Ascending aorta (tissue), 2 donors: ENCODE results near the gene PXMP4. TPM values are rescaled to one million over a fixed set of nuclear protein-coding genes. Genes with fewer than 3 reads are reported as not detected.

Source experiments
- DNase-seq, 2 donors: peaks; one replicate each; pipeline ENCODE4 v3.0.0-alpha.2; 2019; ENCODE audit warnings: low spot score in 2 of 2
- H3K27ac ChIP-seq, 2 donors: fragments of 200-600 bp; sonication (generic); one replicate each; pipeline ENCODE4 v1.5.1; 2016 to 2017; ENCODE audit warnings: mild to moderate bottlenecking in 1 of 2
- H3K27me3 ChIP-seq: fragments of 200-600 bp; sonication (generic); one replicate; pipeline ENCODE4 v1.5.1; 2017
- H3K36me3 ChIP-seq, 2 donors: fragments of 200-600 bp; sonication (generic); one replicate each; pipeline ENCODE4 v1.5.1; 2016
- H3K4me1 ChIP-seq, 2 donors: fragments of 200-600 bp; sonication (generic); one replicate each; pipeline ENCODE4 v1.5.1; 2016 to 2017; ENCODE audit warnings: mild to moderate bottlenecking in 1 of 2
- H3K4me3 ChIP-seq, 2 donors: fragments of 200-600 bp; sonication (generic); one replicate each; pipeline ENCODE4 v1.5.1; 2016 to 2017; ENCODE audit warnings: mild to moderate bottlenecking in 1 of 2
- H3K9me3 ChIP-seq, 2 donors: fragments of 200-600 bp; sonication (generic); one replicate each; pipeline ENCODE4 v1.5.1; 2016
- intact Hi-C: fragments of 100-400 bp; cut with DNase I; formaldehyde crosslinking; loops from one replicate; pipeline ENCODE4 v1.15.1; 2023
- total RNA-seq: library from RNA; depleted of rRNA; stranded (reverse); fragments of >200 nt; gene quantifications from one replicate; pipeline ENCODE4 v1.1.0, GENCODE V29; 2016
- TF ChIP-seq, protein P1 (sequence below), 3 experiments: fragments of 200-600 bp in 2 of 3; fragments of 450-650 bp in 1 of 3; sonication (generic) in 2 of 3; IDR thresholded peaks; one replicate each; pipeline ENCODE4 v1.5.1; 2016 to 2019; ENCODE audit warnings: antibody characterized with exemption in 3 of 3, mild to moderate bottlenecking in 1 of 3, moderate library complexity in 1 of 3

PXMP4 gene
- total RNA-seq, 1 donor from 2014 or later = 38.0 TPM

DNA sequence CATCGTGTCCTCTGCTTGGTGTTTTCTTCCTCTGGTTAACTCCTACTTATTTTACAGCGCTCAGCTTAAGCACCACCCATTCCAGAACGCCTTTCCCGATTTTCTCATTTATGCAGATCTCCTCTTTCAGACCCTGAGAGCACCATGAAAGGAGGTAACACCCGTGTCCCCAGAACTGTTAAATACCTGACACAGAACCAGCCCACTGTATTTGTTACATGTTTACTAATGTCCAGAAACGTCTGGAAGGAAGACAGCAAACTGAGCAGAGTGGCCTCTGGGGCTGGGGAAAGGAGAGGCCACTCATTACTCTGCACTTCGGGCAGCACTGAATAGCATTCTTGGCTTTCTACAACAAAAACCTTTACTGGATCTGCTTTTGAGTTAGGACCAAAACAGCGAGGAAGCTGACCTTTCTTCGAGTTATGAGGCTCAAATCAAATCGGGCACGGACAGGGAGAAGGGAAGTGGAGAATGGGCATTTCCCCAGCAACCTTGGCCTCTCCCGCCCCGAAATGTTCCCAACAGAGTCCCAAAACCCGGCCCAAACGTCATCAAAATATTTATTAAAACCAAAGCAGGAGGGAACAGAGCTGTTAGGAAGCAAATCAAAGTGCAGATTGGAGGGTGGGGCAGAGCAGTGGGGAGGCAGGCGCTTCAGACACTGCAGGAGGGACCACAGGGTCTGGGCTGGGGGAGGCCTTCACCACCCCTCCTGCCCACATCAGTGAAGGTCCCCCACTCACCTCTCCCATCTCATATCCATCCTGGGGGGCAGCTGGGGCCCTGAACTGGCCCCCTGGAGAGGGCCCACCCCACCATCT, 44.8 kb downstream of the PXMP4 start:
- DNase-seq = peak in 1 of 2 donors; percentile 87
- no peaks in the 10 kb centered on the region for H3K36me3 ChIP-seq
- H3K27me3 ChIP-seq = no peaks in the 10 kb centered on the region
- H3K27ac ChIP-seq = peak overlapping the region; percentile 96 to 97
- peak overlapping the region; percentile 67 to 84 for H3K4me3 ChIP-seq
- intact Hi-C loops = loop anchor here (2.0 kb wide), 1 partner anchor 57 kb away; no protein-coding TSS in a partner anchor
- peaks cover 15 to 51% of the 10 kb centered on the region in 2 donors for H3K4me1 ChIP-seq
- no peaks in the 10 kb centered on the region for H3K9me3 ChIP-seq
- TF ChIP-seq, protein P1, sequence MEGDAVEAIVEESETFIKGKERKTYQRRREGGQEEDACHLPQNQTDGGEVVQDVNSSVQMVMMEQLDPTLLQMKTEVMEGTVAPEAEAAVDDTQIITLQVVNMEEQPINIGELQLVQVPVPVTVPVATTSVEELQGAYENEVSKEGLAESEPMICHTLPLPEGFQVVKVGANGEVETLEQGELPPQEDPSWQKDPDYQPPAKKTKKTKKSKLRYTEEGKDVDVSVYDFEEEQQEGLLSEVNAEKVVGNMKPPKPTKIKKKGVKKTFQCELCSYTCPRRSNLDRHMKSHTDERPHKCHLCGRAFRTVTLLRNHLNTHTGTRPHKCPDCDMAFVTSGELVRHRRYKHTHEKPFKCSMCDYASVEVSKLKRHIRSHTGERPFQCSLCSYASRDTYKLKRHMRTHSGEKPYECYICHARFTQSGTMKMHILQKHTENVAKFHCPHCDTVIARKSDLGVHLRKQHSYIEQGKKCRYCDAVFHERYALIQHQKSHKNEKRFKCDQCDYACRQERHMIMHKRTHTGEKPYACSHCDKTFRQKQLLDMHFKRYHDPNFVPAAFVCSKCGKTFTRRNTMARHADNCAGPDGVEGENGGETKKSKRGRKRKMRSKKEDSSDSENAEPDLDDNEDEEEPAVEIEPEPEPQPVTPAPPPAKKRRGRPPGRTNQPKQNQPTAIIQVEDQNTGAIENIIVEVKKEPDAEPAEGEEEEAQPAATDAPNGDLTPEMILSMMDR (IDR thresholded peaks at IDR 0.05) = no peak

DNA sequence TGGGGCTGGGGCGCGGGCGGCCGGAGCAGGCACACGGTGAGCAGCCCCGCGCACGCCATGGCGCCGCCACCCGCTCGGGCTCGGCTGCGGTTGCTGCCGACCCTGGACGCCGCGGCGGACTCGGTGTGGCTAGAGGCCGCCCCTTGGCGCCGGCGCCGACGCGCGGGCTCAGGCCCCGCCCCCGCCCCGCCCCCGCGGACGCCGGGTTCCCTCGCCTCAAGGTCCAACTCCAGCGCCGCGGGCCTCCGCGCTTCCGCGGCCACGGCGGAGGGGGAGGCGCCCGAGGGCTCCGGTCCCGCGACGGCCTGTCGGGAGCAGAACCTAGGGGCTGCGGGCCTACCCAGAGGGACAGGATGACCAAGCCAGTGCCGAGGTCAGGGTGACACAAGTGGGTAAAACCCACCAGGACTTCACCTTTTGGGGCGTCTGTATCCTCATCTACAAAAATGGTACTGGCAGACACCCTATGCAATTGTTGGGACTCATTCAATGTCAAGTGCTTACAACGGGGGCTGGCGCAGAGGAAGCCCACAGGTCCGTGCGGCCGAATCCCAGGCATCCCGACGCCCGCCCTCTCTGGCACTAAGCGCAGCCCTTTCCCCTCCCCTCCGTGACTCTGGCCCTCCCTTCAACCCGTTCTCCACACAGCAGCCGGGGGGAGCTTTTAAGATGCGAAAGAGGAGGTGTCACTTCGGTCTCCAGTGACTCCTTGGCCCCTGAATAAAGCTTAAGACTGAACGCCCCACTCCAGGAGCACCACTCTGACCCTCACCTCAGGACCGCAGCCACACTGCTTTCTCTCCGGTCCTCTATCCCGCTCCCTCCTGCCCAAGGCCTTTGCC, 45.6 kb downstream of the PXMP4 start, which contains the start of gene NECAB3:
NECAB3 (minus strand) TSS at position 135 of the 842 bp plus-strand sequence; CDS start at position 59, 76 bp downstream.
- Histone ChIP-seq H3K4me1 (peaks cover 9 to 49% of the 10 kb centered on the region in 2 donors), H3K9me3 (no peaks in the 10 kb centered on the region), H3K27ac (peak within 1 kb of the TSS; percentile 96 to 97), H3K4me3 (peak within 1 kb of the TSS; percentile 67 to 84), H3K27me3 (no peaks in the 10 kb centered on the region), H3K36me3 (no peaks in the 10 kb centered on the region)
- intact Hi-C loops = loop anchor here (2.0 to 5.0 kb wide), 2 partner anchors 58 to 438 kb away; partner anchors contain the start of gene EIF2S2
- DNase-seq = peak in 1 of 2 donors; percentile 92
- TF ChIP-seq, protein P1 (IDR thresholded peaks at IDR 0.05) = no peak

DNA sequence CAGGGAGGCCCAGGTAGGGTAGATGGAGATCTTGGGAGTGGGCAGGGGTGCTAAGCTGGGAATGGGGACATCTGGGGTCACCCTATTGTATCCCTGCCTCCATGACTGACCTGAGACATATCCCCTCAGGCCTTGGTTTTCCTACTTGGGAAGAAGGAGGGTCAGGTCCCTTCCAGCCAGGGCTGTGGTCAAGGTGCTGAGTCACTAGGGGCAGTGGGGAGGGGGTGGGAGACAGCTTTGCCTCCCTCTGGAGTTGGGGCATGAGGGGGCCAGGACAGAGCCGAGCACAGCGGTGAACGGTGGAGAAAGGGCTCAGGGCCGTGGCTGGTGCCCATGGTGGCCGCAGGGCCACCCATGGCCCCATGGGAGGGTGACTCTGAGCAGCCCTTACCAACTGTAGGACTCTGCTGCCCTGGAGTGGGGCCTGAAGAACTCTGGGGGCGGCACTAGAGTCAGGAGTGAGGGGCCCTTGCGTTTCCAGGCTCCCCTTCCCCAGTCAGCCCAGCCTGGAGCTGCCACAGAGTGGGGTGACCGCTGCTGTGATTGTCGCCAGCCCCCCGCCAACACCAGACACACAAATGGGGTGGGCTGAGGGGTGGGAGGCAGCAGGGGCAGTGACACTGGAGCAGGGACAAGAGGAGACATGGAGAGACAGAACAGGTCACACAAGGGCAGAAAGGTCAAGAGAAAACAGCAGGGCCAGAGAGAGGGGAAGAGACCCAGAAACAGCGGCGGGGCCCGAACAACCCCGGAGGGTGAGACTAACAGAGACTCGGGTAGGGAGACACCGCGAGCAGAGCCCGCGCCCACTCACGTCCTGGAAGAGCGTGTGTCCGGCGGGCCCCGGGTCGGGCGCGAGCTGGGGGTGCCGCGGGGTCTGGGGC, 46.5 kb downstream of the PXMP4 start:
- Histone ChIP-seq H3K36me3 (no peaks in the 10 kb centered on the region), H3K27me3 (no peaks in the 10 kb centered on the region), H3K27ac (peak overlapping the region; percentile 96 to 97), H3K4me3 (peak overlapping the region; percentile 67 to 84), H3K4me1 (peaks cover 9 to 49% of the 10 kb centered on the region in 2 donors), H3K9me3 (no peaks in the 10 kb centered on the region)
- no peak for DNase-seq
- TF ChIP-seq, protein P1 (IDR thresholded peaks at IDR 0.05) = no peak
- intact Hi-C loops = loop anchor here (2.0 to 5.0 kb wide), 2 partner anchors 59 to 439 kb away; partner anchors contain the start of gene EIF2S2

DNA sequence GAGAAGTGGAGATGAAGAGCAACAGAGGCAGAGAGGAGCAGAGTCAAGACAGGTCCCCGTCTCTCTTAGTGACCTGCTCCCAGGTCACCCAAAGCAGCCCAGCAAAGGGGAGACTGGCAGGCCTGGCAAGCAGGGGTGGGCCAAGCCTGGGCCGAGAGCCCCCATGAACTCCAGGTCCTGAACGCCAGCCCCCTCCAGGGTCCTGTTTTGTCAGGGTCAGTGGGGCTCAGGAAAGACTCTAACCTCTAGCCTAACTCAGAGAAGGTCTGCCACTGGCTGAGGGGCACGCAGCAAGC, 47.0 kb downstream of the PXMP4 start:
- peak overlapping the region; percentile 67 to 84 for H3K4me3 ChIP-seq
- H3K27me3 ChIP-seq = no peaks in the 10 kb centered on the region
- peak overlapping the region; percentile 96 to 97 for H3K27ac ChIP-seq
- intact Hi-C loops = loop anchor here (5.0 kb wide), 1 partner anchor 439 kb away; the partner anchor contains the start of gene EIF2S2
- no peaks in the 10 kb centered on the region for H3K9me3 ChIP-seq
- DNase-seq = no peak
- no peaks in the 10 kb centered on the region for H3K36me3 ChIP-seq
- TF ChIP-seq, protein P1 (IDR thresholded peaks at IDR 0.05) = no peak
- H3K4me1 ChIP-seq = peaks cover 9 to 52% of the 10 kb centered on the region in 2 donors
